Measurements from ENCODE around the gene MCM3.
A peak's percentile ranks its signal among the peaks of the same experiment; 100 is the strongest.

MCM3 gene

DNA sequence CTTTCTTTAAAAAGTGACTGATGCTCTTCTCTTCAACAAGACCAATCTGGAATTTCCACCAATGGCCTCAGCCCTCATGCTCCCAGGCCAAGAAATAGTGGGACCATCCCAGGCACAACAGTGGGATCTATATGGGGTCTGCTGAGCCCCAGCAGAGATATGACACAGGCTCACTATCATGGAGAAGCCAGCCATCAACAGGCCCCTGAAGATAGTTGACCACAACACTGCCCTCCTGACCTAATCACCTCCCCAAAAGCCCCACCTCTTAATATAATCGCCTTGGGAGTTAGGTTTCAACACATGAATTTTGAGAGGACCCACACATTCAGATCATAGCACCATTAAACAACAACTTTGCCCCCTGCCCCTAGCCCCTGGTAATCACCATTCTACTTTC, 16.8 kb upstream of the MCM3 start:
- DNase-seq, result no peak

DNA sequence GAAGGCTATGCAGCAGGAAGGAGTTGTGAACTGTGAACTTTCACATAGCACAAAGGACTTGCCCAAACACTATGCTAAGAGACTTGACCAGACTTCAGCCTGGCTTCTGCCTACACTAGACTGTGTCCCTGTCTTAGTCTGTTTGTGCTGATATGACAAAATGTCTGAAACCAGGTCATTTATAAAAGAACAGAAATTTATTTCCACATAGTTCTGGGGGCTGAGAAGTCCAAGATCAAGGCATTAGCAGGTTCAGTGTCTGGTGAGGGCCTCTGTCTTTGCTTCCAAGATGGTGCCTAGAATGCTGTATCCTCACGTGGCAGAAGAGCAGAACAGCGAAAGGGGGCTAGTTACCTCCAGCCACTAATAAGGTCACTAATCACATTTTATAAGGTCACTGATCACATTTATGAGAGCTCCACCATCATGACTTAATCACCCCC, 16.0 kb upstream of the MCM3 start:
- no peak for DNase-seq

DNA sequence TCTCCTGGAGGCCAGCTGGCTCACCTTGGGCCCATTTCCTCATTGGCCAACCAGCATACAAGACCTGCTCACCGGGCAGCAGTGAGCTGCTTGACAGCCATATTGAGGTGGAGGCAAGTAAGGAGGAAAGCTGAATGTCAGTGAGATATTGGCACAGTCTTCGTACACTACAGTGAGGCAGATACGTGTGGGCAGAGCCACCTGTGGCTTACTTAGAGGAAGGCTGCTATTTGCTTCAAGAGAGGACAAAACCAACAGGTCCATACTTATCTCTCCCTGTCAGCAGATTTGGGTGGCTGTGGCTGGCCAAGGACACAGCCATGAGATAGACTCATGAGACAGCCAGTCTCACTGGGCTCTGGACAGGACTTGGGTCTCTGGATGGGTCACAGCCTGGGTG, 15.1 kb upstream of the MCM3 start:
- DNase-seq, result no peak

DNA sequence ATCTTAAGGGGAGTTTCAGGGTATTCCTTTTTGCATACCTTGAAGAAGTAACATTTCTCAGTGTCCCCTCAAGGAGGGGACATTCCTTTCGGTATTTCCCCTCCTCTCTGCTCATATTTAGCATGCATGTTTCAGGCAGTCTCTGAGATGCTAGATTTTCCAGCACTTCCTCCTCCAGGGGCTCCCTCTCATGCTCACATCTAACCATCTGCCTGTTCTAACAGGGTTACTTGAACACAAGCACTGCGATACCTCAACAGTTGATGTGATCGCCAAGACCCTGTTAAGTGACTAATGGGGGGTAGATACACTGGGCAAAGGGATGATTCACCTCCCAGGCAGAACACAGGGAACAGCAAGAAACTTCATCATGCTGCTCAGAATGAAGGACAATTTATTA, 12.9 kb upstream of the MCM3 start:
- no peak for DNase-seq

DNA sequence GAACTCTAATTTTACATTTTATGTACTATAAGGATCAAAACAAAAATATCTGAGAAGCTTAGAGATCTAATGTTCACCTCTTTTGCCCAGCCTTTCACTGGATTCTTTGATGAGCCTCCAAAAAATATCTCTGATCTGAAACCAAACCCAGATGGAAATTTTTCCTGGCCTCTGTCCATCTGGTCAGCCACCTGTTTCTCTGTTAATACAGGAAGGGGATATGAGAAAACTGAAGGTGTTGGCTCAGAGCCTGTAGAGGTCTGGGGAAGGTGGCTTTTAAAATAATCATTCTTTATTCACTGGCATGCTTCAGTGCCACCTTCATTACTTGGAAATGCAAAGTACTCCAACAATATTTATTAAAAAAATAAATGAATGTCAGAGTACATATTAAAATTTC, 8.5 kb upstream of the MCM3 start:
- DNase-seq, result no peak

DNA sequence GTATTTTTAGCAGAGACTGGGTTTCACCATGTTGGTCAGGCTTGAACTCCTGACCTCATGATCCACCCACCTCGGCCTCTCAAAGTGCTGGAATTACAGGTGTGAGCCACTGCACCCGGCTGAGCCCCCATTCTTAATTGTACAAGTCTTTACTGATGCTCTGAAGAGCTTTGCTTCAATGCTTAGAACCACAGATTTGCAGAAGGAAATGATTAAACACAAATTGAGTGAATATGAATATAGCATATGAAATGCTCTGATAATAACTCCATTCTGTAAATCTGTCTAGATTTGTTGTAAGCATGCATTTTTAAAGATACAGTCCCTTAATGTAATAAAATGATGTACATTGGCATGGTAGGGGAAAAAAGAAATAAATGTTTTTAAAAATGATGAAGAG, 4.3 kb upstream of the MCM3 start:
- DNase-seq, result no peak

DNA sequence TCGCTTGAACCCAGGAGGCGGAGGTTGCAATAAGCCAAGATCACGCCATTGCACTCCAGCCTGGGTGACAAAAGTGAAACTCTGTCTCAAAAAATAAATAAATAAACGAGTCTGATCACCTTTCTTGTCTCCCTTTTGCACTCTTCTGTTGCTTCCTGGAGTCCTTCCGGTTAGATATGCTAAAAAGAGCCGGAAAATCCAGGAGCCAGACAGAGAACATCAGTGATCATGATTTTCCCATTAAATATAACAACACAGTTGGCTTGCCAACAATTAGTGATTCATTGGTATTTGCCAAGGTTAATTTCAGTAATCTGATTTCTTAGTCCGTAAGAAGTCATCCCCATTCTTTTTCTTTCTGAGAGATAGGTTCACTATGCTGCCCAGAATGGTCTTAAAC, 3.7 kb upstream of the MCM3 start:
- DNase-seq, result no peak

DNA sequence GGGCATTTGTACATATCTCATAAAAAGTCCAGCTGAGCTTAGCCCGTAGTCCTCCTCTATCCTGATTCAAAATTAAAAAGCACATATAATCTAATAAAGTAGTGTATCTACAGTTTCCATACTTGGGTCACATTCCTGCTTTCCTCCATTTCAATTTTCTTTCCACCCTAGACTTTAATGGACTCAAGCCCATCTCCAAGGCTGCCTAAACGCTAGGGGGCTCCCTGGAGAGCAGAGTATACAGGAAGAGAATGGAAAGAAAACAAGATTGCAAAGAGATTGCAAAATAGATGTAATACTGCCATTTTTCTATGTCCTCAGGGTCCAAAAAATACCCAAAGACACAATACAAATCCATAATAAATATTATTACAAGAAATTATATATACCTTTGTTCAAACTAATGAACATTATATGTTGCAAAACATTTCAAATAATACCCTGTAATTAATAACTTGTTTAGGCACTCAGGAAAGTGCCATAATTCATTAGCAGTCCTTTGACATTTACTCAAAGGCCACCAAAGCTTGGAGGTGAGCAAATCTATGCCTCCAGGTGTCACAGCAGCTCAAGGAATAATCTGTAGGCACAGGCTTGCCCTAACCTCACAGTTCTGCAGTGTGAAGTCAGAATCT, 2.4 kb upstream of the MCM3 start:
- peak; percentile 59 for DNase-seq

DNA sequence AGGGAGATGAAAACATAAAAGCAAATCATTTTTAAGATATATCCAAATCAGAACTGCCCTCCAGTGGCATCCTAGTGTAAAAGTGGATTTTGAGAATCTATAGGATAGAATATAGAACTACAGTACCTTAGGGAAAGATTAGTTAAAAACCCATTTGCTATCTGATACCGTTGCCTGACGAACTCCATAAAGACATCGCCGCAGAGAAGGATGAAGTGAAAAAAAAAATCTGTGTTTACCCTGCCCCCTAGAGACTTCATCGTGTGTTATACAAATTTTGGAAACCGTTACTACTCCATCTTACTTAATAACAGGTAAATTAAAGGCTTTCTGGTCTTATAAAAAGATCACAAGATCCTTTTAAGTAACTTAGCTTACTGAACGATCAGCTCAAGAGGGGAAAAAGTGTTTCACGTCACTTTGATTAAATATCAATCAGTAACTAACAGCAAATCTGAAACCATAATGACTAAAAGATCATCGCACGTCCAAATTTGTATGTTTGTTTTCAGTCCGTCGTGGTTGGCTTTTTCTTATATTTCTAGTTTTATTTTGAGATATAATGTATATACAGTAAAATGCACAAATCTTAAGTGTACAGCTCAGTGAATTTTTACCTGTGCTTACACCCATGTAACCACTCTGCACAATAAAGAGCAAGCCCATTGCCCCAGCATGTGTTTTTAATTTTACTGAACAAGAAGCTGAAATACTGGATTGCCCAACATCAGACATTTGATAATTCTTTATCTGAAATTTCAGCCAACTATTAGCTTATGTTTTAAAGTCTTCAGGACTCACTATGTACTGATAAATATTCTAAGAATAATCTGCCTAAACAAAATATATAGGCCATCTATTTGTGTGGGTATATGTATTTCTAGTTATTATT, 881 bp upstream of the MCM3 start:
- no peak for DNase-seq

DNA sequence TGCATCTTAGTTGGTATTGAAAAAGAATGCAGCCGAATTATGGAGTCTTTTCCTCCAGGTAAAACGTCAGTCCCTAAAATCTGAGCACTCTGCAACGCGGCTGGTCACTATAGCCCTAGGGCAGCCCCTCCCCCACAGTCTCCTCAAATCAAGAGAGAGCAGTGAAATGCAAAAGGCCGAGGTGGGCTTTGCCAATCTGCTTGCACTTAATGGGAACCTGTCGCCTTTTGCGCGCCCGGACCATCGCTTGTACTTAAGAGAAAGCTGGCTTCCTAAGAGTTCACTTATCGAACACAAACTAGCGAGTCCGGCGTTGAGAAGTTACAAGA, 447 bp downstream of the MCM3 start:
- no peak for DNase-seq

DNA sequence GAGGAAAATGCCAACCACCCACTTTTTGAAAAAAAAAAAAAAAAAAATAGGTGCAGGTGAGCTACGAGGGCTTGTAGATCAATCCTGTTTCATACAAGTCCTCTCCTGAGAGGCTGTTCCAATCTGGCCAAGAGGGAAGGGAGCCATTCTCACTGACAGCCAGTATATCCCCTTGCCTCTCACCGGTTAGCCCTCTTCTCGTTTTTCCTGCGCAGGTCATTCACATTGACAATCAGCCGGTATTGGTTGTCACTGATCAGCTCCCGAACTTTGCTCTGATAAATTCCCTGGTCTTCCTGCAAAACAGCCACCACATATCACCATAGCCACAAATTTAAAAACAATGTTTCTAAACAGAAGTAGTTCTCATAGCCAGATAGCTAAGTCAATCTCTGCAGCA, 1.4 kb downstream of the MCM3 start:
- no peak for DNase-seq

DNA sequence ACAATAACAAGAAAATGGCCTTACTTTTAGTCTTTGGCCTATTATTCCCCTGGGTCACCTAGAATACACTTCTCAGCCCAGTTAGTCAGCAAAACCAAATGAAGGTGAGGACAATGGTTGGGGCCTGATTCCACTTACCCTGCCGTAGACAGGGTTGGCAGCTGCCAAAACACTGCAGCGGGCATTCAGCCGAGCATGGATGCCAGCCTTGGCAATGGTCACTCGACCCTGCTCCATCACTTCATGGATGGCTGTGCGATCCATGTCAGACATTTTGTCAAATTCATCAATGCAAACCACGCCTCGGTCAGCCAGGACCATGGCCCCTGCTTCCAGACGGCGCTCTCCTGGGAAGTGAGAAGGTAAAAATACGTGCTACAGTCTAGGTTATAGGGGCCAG, 8.4 kb downstream of the MCM3 start:
- DNase-seq, result no peak

DNA sequence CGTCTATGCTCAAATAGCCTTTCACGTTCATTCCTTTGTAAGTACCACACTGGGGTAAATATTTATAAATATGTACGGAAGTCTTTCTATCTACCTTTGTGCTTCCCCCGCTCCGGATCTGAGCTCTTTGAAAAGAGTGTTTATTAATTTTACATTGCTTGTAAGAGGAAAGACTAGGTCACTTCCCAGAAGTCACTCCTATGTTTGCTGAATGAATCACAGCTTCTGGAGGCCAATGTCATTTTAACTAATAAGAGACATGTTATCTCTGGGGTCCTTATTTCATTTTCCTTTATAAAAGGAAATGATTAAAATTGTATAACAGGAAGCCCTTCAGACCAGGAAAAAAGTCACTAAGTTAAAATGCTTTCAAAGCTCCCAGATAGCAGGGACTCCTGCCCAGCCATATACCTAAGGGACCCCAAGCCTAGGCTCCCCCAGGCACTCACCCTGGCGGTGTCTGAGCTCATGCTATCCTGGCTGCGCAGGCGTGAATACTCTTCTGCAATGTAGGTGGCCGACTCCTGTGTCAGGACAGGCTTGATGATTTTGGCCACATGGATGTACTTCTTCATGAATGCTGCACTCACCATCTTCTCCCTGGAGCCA, 12.6 kb downstream of the MCM3 start:
- no peak for DNase-seq

DNA sequence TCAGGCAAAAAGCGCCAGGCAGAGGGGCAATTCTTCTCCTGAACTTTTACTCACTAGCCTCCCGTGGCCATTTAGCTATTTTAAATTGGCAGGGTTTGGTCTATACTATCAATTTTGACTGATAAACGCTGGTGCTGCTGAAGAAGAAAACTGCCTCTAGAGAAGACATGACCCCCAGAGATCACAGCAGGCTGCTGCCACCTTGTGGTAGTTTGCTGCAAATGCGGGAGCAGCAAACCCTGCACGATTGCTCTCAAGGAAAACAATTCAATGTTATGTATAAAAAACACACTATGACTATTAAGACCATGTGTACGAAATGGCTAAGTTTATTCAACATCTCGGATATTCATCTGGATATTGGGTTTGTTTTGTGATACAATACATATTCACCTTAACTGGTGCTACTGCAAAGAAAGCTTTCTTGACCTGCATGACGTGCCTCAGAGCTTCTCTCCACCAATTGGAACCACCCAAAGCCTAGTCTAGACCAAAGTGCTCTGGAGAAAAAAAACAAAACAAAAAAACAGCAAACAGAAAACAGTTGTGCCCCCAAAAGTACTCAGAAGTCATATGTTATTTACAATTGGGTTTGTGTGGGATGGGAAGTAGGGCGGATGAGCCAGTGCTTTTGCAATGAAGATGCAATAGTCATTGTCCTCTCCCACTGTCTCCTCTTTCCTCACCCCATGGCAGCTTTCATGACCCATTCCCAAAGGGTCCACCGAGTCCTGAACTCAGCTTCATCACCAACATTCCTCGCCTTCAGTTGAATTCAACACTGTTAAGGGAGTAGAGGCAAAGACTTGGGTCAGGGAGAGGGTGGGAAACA, 20.6 kb downstream of the MCM3 start:
- DNase-seq, result peak; percentile 48

DNA sequence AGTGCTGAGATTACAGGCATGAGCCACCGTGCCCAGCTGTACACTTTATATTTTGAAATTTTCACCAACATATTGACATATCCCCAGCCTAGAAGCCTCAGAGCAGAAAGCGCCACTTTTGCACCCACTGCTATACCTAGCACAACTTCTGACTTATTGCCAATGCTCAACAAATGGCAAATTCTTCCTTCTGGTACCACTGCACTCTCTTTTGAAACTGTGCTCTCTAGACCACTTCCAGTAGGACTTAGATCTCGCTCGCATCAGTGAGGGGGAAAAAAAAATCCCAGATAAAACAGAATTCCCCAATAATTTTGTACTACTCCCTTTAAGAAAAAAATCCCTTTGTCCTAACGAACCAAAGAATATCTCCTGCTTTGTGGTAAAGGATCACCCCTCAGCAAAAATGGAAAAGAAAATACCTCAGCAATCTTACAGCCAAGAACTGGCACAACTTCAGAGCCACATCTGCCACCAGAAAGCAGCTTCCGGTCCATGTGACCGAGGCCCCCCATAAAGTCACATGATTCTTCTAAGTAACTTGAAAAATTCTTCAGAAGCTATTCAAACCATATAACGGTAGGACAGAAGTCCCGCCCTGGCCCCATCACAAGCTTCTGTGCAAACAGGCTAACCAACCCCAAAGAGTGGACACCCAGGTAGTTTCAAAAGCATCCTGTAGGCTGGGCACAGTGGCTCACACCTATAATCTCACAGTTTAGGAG, 21.8 kb downstream of the MCM3 start:
- DNase-seq, result no peak

DNA sequence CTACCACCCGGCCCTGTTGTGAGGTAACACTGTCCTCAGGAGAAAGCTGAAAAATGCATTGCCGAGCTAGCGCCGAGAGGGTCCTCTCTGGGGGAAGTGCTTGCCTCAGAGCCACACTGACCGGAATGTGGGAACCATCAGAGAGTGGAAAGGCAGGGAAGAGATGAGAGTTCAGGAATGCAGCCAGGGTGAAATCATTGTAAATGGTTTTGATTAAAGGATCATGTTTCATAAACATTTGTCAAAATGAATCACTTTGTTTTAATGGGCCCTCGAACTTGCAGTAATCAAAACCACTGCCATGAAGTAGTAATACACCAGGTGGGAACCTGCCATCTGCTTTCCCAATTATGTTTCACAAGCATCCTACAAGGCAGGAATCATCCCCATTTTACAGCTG, 23.3 kb downstream of the MCM3 start:
- peak; percentile 7 for DNase-seq

DNA sequence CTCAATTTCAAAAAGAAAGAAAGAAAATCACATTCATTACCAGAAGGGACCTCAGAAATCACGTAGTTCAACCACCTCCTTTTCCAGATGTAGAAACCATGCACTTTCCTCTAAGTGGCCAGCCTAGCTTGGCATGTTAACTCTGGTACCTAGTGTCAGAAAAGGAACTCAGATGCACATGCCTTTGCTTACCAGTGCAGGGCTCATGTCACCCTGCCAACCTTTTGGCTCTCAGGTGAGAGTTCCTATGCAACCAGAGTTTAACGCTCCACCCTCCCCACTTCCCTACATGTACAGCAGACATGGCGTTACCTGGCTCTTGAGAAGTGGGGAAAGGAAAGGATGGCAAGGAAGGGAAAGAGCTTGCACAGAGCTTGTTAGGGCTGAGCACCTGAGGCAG, 23.9 kb downstream of the MCM3 start:
- no peak for DNase-seq

DNA sequence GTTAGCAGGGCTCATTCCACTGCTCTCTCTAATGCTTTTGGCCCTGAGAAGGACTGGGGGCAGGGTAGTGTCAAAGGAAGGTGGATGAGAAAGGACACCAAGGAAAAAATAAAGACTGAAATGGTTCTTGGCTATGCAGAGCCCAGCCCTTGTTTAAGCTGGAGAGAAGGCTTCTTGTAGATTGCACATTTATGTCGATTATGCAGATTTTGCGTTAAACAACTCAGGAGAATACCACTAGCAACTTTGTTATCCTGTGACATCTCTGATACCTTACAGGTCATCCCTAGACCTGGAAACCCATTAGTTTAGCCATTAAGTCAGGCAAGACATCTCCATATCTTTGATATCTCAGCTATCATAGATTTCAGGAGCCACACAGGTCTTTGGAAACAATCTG, 29.1 kb downstream of the MCM3 start:
- DNase-seq, result no peak

DNA sequence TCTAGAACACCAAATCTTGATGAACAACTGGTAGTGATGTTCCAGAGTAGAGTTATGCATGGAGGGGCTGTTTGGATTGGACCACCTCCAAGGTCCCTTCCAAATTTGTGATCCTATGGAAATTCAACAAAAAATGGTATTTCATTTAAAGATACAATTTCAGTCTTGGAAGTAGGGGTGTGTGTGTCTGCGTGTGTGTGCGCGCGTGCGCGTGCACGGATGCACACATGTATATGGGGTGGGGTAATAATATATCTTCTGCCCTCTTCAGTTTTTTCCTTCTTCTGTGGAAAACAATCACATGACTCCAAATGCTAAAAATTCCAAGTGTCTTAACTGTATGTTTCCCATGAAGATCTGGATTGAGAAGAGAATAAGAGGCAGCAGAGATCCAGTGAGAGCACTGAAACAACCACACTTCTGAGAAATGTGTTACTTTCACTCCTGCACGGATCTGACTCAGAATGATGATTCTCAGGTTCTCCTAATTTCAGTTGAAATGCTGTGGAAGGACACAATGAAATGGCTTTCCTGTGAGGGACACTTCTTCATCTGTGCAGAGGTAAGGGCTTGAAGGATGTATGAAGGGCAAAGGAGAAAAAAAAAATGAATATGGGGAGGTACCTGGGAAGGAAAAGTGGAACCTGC, 29.7 kb downstream of the MCM3 start:
- DNase-seq, result no peak

DNA sequence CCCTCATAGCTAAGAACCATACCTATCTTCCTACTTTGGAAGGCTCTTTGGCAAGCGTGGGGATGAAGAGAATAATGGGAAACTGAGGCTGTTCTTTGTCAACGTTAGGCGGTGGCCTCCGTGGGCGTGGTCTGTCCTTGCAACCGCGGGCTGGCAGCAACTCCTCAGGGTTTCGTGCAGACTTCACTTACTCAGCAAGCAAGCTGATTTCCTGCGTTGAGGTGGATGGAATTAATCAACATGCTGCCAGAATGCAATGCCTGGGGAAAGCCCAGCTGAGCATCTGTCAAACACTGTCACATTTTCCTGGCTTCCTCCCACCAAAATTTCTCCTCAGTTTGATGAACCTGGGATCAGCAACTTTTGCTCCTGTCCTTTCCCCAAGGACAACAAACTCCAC, 31.0 kb downstream of the MCM3 start:
- no peak for DNase-seq

DNA sequence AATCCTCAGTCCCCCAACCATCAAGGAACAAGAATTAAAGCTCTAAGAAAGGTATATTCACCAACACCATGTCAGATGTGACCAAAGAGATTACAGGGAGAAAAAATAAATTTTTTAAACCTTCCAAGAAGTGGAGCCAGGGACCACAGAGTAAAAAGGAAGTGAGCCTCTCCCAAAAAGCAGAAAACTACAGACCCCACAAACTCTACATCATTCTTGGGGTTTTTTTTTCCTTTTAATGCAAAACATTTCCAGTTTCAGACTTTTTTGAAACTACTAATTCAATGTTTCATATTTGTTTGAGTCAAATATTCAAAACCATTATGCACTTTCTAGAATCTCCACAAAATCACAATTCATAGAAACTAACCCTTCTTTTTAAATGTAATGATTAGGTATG, 33.4 kb downstream of the MCM3 start:
- no peak for DNase-seq

DNA sequence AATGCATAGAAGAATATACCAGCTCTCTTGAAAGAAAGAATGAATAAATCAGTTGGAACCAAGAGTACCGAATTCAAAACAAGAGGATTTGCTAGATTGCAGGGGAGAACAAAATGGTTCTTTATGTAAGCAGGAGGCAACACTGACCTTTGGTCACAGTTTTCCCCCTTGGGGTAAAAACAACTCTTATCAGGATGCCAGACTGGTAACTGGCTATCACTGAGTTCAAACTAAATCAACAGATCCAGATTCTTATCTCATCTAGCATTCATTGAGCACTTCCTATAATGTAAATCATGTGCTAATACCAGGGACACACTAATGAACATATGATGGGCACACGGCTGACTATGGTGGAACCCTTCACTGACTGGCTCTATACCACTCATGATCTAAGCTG, 35.5 kb downstream of the MCM3 start:
- DNase-seq, result no peak
